ENCODE measurements around the gene PISD.

Gene PISD

DNA sequence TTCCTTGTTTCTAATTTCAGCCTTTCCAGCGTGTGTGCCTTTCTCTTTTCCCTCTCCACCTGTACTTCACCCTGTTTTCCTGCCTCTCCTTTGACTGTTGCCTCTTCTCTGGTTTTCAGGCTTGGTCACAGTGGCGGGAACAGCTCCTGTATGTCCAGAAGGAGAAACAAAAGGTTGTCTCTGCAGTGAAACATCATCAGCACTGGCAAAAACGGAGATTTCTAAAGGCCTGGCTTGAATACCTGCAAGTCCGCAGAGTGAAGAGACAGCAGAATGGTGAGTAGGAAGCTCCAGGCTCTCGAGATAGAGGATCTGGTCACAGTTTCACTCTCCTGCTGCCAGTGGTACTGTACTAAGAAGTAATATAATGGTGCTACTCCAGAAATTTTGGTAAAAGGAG, 89.1 kb downstream of the PISD start:
- no peak for DNase-seq (ENCODE audit: low spot score)

DNA sequence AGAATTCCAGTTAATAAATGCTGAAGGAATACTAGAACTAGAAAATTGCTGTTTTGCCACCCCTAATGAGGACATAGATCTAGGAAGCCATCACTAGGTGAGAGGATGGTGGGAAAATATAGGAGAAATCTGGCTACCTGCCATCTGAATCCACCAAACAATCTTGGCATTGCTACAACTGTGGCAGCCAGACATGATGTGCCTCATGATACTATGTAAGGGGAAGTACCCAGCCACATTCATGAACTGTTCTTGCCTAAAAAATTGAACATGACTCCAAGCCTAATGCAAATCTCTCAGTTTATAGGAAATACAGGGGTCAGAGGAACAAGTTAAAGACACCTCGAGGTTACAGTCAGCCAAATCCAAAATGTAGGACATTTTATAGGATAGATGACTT, 92.9 kb downstream of the PISD start:
- no peak for DNase-seq (ENCODE audit: low spot score)

Data from HuH-7.5 (cell line).